ENCODE results near the gene REPS2.
A peak's percentile ranks its signal among the peaks of the same experiment; 100 is the strongest.

Gene REPS2

GRCh38 chrX:17000751-17001150, 54.3 kb downstream of the REPS2 start:
- no peak for FAIRE-seq
- DNase-seq (ENCODE audit: low spot score), result no peak

GRCh38 chrX:17005712-17006368, 59.4 kb downstream of the REPS2 start:
- no peak for DNase-seq (ENCODE audit: low spot score)
- no peak for FAIRE-seq

GRCh38 chrX:17007134-17007768, 60.8 kb downstream of the REPS2 start:
- DNase-seq (ENCODE audit: low spot score) (no peak), FAIRE-seq (no peak)

- no peak for DNase-seq (ENCODE audit: low spot score)
- FAIRE-seq, result no peak
Measured at GRCh38 chrX:17009856-17010625, 63.6 kb downstream of the REPS2 start.

GRCh38 chrX:17012465-17012864, 66.0 kb downstream of the REPS2 start:
- DNase-seq (ENCODE audit: low spot score) (no peak), FAIRE-seq (no peak)

- FAIRE-seq (no peak), DNase-seq (ENCODE audit: low spot score) (no peak)
Measured at GRCh38 chrX:17014216-17014615, 67.8 kb downstream of the REPS2 start.

- no peak for DNase-seq (ENCODE audit: low spot score)
- no peak for FAIRE-seq
Measured at GRCh38 chrX:17017134-17017533, 70.7 kb downstream of the REPS2 start.

- FAIRE-seq (no peak), DNase-seq (ENCODE audit: low spot score) (no peak)
Measured at GRCh38 chrX:17020356-17020755, 73.9 kb downstream of the REPS2 start.

GRCh38 chrX:17020851-17021821, 74.7 kb downstream of the REPS2 start:
- DNase-seq (ENCODE audit: low spot score) (no peak), FAIRE-seq (no peak)

- DNase-seq (ENCODE audit: low spot score) (no peak), FAIRE-seq (no peak)
Measured at GRCh38 chrX:17021851-17022604, 75.6 kb downstream of the REPS2 start.

GRCh38 chrX:17023661-17024060, 77.2 kb downstream of the REPS2 start:
- DNase-seq (ENCODE audit: low spot score) (no peak), FAIRE-seq (no peak)

- no peak for FAIRE-seq
Measured at GRCh38 chrX:17024886-17025285, 78.4 kb downstream of the REPS2 start.

GRCh38 chrX:17025621-17026302, 79.3 kb downstream of the REPS2 start:
- DNase-seq (ENCODE audit: low spot score) (no peak), FAIRE-seq (no peak)

More at GRCh38 chrX:17024886-17025285, 78.4 kb downstream of the REPS2 start:
- no peak for DNase-seq (ENCODE audit: low spot score)

GRCh38 chrX:17027931-17028330, 81.5 kb downstream of the REPS2 start:
- DNase-seq (ENCODE audit: low spot score), result no peak

GRCh38 chrX:17028356-17028755, 81.9 kb downstream of the REPS2 start:
- DNase-seq (ENCODE audit: low spot score) (no peak), FAIRE-seq (no peak)

More at GRCh38 chrX:17027931-17028330, 81.5 kb downstream of the REPS2 start:
- no peak for FAIRE-seq

GRCh38 chrX:17030092-17030491, 83.6 kb downstream of the REPS2 start:
- no peak for FAIRE-seq
- no peak for DNase-seq (ENCODE audit: low spot score)

GRCh38 chrX:17030580-17031270, 84.3 kb downstream of the REPS2 start:
- DNase-seq (ENCODE audit: low spot score), result no peak
- FAIRE-seq, result no peak

GRCh38 chrX:17031827-17032226, 85.4 kb downstream of the REPS2 start:
- FAIRE-seq, result no peak
- no peak for DNase-seq (ENCODE audit: low spot score)

GRCh38 chrX:17032351-17032750, 85.9 kb downstream of the REPS2 start:
- DNase-seq (ENCODE audit: low spot score) (peak; percentile 10), FAIRE-seq (no peak)
